Natural killer cell treated with Interleukin-12 subunit alpha and Interleukin-12 subunit beta and Interleukin-15 and Interleukin-18, amount 100 ng/mL, for 72 hours (primary cell): ENCODE results near the gene HBEGF. TPM values are rescaled to one million over a fixed set of nuclear protein-coding genes. Genes with fewer than 3 reads are reported as not detected.

Source experiments
- ATAC-seq, 2 donors: fragments of 150-1000 bp; cut with Tn5 transposase in 1 of 2; sonication (Bioruptor Pico), chemical (Tn5 transposase) in 1 of 2; 2 replicates each; pipeline ENCODE4 v1.10.0; 2021
- DNase-seq: peaks from one replicate; pipeline ENCODE4 v3.0.0; 2022; ENCODE audit warnings: low spot score
- H3K27ac Mint-ChIP-seq, 2 donors: 1 replicate in 1 of 2; 2 replicates in 1 of 2; pipeline ENCODE4 v1.8.0; 2022; ENCODE audit warnings: mixed read lengths in 2 of 2, mild to moderate bottlenecking in 1 of 2, moderate library complexity in 1 of 2
- H3K27me3 Mint-ChIP-seq, 2 donors: 1 replicate in 1 of 2; 2 replicates in 1 of 2; pipeline ENCODE4 v1.8.0; 2022; ENCODE audit warnings: mixed read lengths in 2 of 2
- H3K36me3 Mint-ChIP-seq: one replicate; pipeline ENCODE4 v1.8.0; 2022; ENCODE audit warnings: mixed read lengths
- H3K4me1 Mint-ChIP-seq, 2 donors: 1 replicate in 1 of 2; 2 replicates in 1 of 2; pipeline ENCODE4 v1.8.0; 2022; ENCODE audit warnings: low read depth in 2 of 2, mixed read lengths in 2 of 2, mild to moderate bottlenecking in 1 of 2
- H3K4me3 Mint-ChIP-seq: one replicate; pipeline ENCODE4 v1.8.0; 2022; ENCODE audit warnings: mixed read lengths
- H3K9me3 Mint-ChIP-seq: 2 replicates; pipeline ENCODE4 v1.8.0; 2022; ENCODE audit warnings: mixed read lengths
- total RNA-seq, 2 donors: library from RNA; stranded (reverse); gene quantifications; one replicate each; pipeline ENCODE4 v1.2.3, GENCODE V29; 2022

The HBEGF gene
- total RNA-seq, 2 donors from 2014 or later, result 56.0 to 63.0 TPM

DNA sequence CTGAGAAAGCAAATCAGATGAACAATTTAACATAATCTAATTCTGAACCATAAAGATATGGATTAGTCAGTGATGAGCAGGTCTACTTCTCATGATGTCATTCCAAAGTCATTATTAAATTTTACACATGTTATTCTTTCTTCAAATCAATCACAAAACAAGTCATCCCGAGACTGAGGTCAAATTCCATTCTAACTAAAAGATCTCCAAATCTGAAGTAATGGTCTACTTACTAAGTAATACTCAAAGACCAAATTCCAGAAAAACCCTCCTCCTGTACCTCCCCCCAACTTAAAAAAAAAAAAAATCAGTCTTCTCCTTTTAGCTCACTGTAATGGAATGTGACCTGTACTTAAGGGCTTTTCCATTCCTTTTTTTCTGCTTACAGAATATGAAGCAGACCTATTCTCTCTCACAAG lies 48.2 kb downstream of the HBEGF start:
- no peak overlapping the region for H3K4me3 Mint-ChIP-seq
- H3K27ac Mint-ChIP-seq, result no peak overlapping the region
- H3K9me3 Mint-ChIP-seq, result no peaks in the 10 kb centered on the region
- H3K4me1 Mint-ChIP-seq, result peaks cover 19 to 27% of the 10 kb centered on the region in 2 donors
- H3K27me3 Mint-ChIP-seq, result no peaks in the 10 kb centered on the region
- no peak for DNase-seq
- no peak for ATAC-seq
- H3K36me3 Mint-ChIP-seq, result no peaks in the 10 kb centered on the region

DNA sequence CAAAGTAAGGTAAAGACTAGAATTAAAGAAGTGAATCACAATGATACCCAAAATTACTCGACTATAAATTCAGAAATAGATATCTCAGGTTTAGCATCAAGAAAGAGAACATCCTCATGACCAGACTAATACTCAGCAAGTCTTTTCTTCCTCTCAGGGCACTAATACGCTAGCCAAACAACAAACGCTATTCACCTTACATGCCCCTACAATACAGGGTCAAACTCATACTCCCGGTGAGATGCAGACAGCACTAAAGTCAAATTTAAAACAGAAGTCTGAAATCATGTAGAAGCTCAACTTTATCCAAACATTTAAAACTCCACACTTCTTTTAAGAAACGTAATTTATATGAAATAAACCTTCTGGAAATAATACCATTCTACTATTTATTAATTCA lies 49.1 kb downstream of the HBEGF start:
- peaks cover 13 to 22% of the 10 kb centered on the region in 2 donors for H3K4me1 Mint-ChIP-seq
- H3K4me3 Mint-ChIP-seq, result no peak overlapping the region
- no peak for ATAC-seq
- no peaks in the 10 kb centered on the region for H3K36me3 Mint-ChIP-seq
- no peak overlapping the region for H3K27ac Mint-ChIP-seq
- DNase-seq, result no peak
- no peaks in the 10 kb centered on the region for H3K27me3 Mint-ChIP-seq
- no peaks in the 10 kb centered on the region for H3K9me3 Mint-ChIP-seq

DNA sequence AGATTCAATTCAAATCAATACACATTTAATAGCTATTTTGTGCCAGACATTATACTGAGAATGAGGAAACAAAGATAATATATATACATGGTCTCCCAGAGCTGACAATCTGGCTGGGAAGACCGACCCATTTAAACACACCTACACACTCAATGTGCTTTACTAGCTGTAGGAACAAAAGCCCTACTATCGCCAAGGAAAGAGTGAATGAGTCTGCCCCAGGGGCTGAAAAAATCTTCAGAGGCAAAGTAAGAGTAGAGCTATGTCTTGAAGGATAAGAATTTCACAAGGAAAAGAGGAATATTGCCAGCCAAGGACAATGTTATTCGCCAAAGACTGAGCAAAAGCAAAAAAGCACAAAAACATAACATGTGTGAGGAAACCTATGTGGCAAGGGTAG lies 50.1 kb downstream of the HBEGF start:
- DNase-seq (no peak), ATAC-seq (no peak)
- no peak overlapping the region for H3K27ac Mint-ChIP-seq
- no peaks in the 10 kb centered on the region for H3K27me3 Mint-ChIP-seq
- H3K4me1 Mint-ChIP-seq, result peaks cover 9 to 14% of the 10 kb centered on the region in 2 donors
- no peak overlapping the region for H3K4me3 Mint-ChIP-seq
- H3K9me3 Mint-ChIP-seq, result no peaks in the 10 kb centered on the region
- no peaks in the 10 kb centered on the region for H3K36me3 Mint-ChIP-seq

DNA sequence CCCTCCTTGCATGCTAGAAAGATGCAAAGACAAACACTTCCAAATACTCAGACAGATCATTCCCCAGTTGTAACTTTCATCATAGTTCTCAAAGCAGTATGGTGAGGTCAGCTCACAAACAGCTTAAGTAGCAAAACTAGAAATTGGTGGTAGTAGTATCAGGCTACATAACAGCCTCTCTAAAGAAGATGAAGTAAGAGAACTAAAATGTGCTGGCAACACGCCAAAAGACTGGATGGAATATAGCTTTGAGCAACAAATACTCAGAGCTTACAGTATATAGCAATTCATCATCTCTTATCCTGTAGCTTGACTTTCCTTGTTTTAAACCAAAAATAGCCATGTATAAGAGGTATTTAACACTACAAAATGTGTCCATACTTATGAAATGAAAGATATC lies 51.0 kb downstream of the HBEGF start:
- Mint-ChIP-seq H3K36me3 (no peaks in the 10 kb centered on the region), H3K27me3 (no peaks in the 10 kb centered on the region), H3K4me3 (no peak overlapping the region), H3K27ac (no peak overlapping the region), H3K4me1 (peaks cover 11 to 14% of the 10 kb centered on the region in 2 donors), H3K9me3 (no peaks in the 10 kb centered on the region)
- no peak for DNase-seq
- ATAC-seq, result no peak

DNA sequence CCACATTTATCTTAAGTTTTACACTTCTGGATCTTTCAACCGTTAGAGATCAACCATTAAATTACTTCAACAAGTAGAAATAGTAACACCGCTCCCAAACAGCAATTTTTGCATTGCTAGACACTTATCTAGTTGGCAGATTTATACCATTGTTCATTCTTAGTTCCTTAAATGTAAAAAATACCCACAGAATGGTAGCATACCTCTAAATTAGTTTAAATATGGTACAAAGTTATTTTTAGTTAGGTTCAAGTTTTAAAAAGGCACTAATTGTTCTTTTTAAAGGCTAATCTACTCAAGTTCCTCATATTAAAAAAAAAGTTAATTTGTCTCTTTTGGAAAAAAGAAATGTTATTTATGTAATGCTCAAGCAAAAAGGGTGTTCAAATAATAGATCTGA lies 51.6 kb downstream of the HBEGF start:
- Mint-ChIP-seq H3K4me1 (peaks cover 13 to 17% of the 10 kb centered on the region in 2 donors), H3K27ac (no peak overlapping the region), H3K27me3 (no peaks in the 10 kb centered on the region), H3K4me3 (no peak overlapping the region), H3K9me3 (no peaks in the 10 kb centered on the region), H3K36me3 (no peaks in the 10 kb centered on the region)
- ATAC-seq, result no peak
- DNase-seq, result no peak

DNA sequence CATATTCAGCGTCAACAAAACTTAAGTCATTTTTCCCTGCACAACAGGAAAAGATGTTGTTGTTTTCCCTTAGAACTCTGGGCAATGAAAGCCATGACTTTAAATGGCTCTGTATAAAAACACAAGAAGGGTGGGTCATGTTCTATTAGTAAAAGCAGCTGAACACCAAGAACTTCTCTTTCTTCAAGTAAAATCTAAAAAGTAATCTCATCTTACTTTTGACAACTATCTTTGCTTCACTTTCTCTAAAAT lies 52.6 kb downstream of the HBEGF start:
- Mint-ChIP-seq H3K9me3 (no peaks in the 10 kb centered on the region), H3K4me1 (peaks cover 18 to 23% of the 10 kb centered on the region in 2 donors), H3K27ac (no peak overlapping the region), H3K36me3 (no peaks in the 10 kb centered on the region), H3K27me3 (no peaks in the 10 kb centered on the region), H3K4me3 (no peak overlapping the region)
- ATAC-seq, result no peak
- DNase-seq, result no peak

DNA sequence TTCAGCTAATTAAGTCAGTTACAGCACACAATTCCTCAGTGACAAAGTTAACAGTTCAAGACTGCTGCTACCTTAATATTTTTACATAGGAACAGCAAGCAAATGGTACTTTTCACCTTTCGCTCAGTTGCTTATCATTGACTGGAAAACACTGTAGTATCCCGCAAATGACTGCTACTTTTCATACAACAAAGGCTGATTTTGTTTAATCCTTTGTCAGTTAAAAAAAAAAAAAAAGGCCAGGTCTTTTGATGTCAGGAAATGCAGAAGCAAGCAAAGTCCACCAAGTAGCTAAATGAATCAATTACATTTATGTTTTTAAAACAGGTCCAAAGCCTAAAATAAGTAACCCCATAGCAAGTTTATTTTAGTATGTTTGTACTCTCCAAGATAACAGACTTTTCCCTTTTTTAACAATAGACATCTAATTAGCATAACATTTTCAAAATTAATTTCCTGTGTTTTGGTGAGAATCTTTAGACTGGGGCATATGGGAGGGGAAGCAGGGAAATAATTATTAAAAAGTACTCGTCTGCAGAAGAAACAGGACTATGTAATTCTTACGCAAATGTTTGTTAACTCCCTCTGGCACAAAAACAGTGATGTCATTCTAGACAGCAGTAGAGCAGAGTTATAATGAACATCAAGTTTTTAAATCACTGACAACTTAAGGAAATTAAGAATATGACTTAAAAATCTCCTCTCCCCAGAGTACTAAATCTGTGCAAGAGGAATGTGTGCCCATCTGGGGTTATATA lies 53.1 kb downstream of the HBEGF start:
- no peaks in the 10 kb centered on the region for H3K36me3 Mint-ChIP-seq
- H3K4me3 Mint-ChIP-seq, result no peak overlapping the region
- H3K4me1 Mint-ChIP-seq, result peaks cover 18 to 25% of the 10 kb centered on the region in 2 donors
- H3K27me3 Mint-ChIP-seq, result no peaks in the 10 kb centered on the region
- H3K27ac Mint-ChIP-seq, result no peak overlapping the region
- no peak for DNase-seq
- no peaks in the 10 kb centered on the region for H3K9me3 Mint-ChIP-seq
- no peak for ATAC-seq

DNA sequence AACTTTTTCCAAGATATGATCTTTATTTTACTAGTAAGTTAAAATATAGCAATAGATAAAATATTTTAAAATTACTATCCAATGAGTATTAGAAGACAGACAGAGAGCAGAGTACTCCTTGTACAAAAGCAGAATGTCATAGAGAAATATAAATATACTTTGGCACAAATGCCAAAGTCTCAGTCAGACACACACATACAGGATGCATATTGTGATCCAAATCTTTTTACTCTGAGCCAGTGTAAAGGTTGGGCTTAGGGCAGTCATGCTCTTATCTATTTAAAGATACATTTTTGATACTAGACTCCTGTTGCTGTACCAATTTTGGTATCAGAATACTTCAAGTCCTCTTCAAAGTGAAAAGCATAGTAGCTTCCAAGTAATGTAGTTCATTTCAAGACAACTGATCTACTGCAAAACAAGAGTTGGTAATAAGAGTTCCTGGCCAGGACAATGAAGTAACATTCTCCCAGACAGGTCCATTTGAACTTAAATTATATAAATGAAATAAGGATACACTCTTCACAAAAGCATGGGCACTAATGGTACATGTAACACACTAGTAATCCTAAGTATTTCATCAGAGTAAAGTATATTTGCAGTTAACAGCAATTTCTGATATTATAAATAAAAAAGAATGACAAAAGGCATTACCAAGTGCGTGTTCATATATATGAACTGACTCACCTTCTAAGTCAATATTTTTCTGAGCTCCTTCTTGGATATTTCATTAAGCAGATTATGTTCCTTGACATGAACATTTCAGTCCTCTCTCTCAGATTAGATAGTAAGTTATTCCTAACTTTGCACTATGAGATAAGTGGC lies 54.0 kb downstream of the HBEGF start:
- Mint-ChIP-seq H3K4me3 (no peak overlapping the region), H3K27ac (no peak overlapping the region), H3K9me3 (no peaks in the 10 kb centered on the region), H3K36me3 (no peaks in the 10 kb centered on the region), H3K4me1 (peaks cover 19 to 31% of the 10 kb centered on the region in 2 donors), H3K27me3 (no peaks in the 10 kb centered on the region)
- DNase-seq, result no peak
- ATAC-seq, result no peak

DNA sequence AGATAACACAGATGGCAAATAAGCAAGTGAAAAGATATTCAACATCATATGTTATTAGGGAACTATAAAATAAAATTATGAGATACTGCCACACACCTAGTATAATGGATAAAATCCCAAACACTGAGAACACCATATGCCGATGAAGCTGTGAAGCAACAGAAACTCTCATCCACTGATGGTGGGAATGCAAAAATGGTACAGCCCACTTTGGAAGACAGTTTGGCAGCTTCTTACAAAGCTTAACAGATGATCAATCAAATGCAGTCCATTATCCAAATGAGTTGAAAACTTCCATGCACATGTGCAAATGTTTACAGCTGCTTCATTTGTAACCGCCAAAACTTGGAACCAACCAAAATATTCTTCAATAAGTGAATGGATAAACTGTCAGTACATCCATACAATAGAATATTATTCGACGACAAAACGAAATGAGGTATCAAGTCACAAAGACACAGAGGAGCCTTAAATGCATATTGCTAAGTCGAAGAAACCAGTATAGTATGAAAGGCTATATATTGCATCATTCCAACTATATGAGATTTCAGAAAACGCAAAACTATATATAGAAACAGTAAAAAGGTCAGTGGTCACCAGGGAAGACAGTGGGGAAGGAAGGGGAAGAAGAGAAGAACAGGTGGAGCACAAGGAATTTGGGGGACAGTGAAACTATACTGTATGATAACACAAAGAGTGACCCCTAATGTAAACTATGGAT lies 58.4 kb downstream of the HBEGF start:
- no peaks in the 10 kb centered on the region for H3K27me3 Mint-ChIP-seq
- H3K27ac Mint-ChIP-seq, result no peak overlapping the region
- DNase-seq, result no peak
- ATAC-seq, result no peak
- H3K4me1 Mint-ChIP-seq, result peaks cover 23 to 38% of the 10 kb centered on the region in 2 donors
- no peaks in the 10 kb centered on the region for H3K36me3 Mint-ChIP-seq
- H3K4me3 Mint-ChIP-seq, result no peak overlapping the region
- no peaks in the 10 kb centered on the region for H3K9me3 Mint-ChIP-seq

DNA sequence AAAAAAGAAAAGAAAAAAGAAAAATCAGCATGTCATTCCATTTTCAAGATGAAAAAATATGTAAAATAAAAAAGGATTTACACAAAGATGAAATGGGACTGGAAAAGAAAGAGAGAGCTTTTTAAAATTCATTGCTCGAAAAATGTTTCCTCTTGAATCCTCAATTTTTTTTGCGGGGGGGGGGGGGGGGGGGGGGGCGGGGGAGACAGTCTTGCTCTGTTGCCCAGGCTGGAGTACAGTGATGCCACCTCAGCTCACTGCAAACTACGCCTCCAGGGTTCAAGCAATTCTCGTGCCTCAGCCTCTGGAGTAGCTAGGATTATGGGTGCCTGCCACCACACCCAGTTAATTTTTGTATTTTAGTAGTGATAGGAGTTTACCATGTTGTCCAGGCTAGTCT lies 60.0 kb downstream of the HBEGF start:
- H3K27me3 Mint-ChIP-seq, result no peaks in the 10 kb centered on the region
- H3K36me3 Mint-ChIP-seq, result no peaks in the 10 kb centered on the region
- ATAC-seq (no peak), DNase-seq (no peak)
- H3K27ac Mint-ChIP-seq, result no peak overlapping the region
- H3K4me1 Mint-ChIP-seq, result peaks cover 23 to 38% of the 10 kb centered on the region in 2 donors
- H3K9me3 Mint-ChIP-seq, result no peaks in the 10 kb centered on the region
- no peak overlapping the region for H3K4me3 Mint-ChIP-seq

DNA sequence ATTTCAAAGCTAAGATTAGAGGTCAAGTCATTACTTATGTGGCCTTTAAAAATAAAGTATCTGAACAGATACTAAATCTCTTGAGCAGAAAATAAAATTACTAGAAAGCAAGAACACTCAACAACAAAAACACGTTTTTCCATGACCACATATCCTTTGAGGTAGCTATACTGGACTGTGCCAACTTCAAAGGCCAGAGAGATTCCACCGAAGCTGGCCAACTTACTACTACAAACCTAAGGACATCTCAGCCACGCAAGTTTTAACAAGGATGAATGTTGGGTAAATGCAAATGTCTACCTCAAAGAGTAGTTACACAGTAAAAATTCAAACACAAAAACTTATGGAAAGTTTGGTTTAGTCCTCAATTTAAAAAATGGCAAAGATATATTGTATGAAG lies 62.4 kb downstream of the HBEGF start:
- no peaks in the 10 kb centered on the region for H3K27me3 Mint-ChIP-seq
- H3K4me1 Mint-ChIP-seq, result peaks cover 13 to 29% of the 10 kb centered on the region in 2 donors
- H3K9me3 Mint-ChIP-seq, result no peaks in the 10 kb centered on the region
- H3K4me3 Mint-ChIP-seq, result no peak overlapping the region
- no peak overlapping the region for H3K27ac Mint-ChIP-seq
- no peaks in the 10 kb centered on the region for H3K36me3 Mint-ChIP-seq
- no peak for ATAC-seq
- no peak for DNase-seq
